Esophagus muscularis mucosa (tissue), 3 donors: ENCODE data around the gene STX8.

Source experiments
- POLR2A ChIP-seq: fragments of 450-650 bp; IDR thresholded peaks from one replicate; pipeline ENCODE4 v1.6.1; 2017; ENCODE audit warnings: antibody characterized with exemption, moderate library complexity, mild to moderate bottlenecking, low read depth
- POLR2AphosphoS5 ChIP-seq, 2 donors: sonication (generic); formaldehyde crosslinking; IDR thresholded peaks; one replicate each; pipeline ENCODE4 v1.6.1; 2017; ENCODE audit warnings: antibody characterized with exemption in 2 of 2
- TF ChIP-seq, protein P1 (sequence below), 3 experiments: fragments of 200-600 bp in 2 of 3; fragments of 450-650 bp in 1 of 3; sonication (generic) in 2 of 3; IDR thresholded peaks; one replicate each; pipeline ENCODE4 v1.5.1; 2017 to 2019; ENCODE audit warnings: antibody characterized with exemption in 3 of 3, mild to moderate bottlenecking in 2 of 3, moderate library complexity in 1 of 3

DNA sequence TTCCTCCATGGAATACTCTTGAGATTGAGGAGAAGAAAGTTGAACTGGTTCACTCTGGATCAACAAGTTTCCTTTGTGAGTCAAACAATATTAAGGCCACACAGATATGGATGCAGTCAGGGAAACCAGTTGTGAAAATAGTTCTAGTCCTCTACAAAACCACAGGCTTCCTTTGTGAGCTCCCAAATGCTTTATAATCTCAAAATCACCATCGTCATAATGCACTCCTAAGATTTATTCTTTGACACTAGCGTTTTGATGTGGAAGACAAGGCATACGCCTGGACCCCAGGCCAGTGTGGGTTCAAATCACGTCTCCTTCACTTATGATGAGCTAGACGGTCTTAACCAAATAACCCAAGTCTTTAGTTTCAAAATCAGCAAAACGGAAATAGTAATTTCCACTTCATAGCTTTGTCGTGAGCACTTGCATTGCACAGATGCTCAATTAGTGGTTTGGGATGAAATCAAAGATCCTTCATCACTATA, 142.6 kb downstream of the STX8 start:
- no peak for TF ChIP-seq POLR2AphosphoS5 (IDR thresholded peaks at IDR 0.05)
- TF ChIP-seq, protein P1, sequence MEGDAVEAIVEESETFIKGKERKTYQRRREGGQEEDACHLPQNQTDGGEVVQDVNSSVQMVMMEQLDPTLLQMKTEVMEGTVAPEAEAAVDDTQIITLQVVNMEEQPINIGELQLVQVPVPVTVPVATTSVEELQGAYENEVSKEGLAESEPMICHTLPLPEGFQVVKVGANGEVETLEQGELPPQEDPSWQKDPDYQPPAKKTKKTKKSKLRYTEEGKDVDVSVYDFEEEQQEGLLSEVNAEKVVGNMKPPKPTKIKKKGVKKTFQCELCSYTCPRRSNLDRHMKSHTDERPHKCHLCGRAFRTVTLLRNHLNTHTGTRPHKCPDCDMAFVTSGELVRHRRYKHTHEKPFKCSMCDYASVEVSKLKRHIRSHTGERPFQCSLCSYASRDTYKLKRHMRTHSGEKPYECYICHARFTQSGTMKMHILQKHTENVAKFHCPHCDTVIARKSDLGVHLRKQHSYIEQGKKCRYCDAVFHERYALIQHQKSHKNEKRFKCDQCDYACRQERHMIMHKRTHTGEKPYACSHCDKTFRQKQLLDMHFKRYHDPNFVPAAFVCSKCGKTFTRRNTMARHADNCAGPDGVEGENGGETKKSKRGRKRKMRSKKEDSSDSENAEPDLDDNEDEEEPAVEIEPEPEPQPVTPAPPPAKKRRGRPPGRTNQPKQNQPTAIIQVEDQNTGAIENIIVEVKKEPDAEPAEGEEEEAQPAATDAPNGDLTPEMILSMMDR (IDR thresholded peaks at IDR 0.05), result no peak
- no peak for TF ChIP-seq POLR2A
